Nephron progenitor cell (in vitro differentiated cells): ENCODE data around the gene HNRNPA2B1.

Experiments
- DNase-seq: peaks from one replicate; pipeline ENCODE4 v3.0.0; 2021
- H3K27ac Mint-ChIP-seq: 2 replicates; pipeline ENCODE4 v1.8.0; 2021; ENCODE audit warnings: mild to moderate bottlenecking, moderate library complexity, mixed read lengths
- H3K27me3 Mint-ChIP-seq: 2 replicates; pipeline ENCODE4 v1.8.0; 2021; ENCODE audit warnings: mild to moderate bottlenecking, low read depth, mixed read lengths; ENCODE audit not compliant: poor library complexity
- H3K36me3 Mint-ChIP-seq: 2 replicates; pipeline ENCODE4 v1.8.0; 2021; ENCODE audit warnings: low read depth, mixed read lengths
- H3K4me1 Mint-ChIP-seq: 2 replicates; pipeline ENCODE4 v1.8.0; 2021; ENCODE audit warnings: mixed read lengths
- H3K4me3 Mint-ChIP-seq: 2 replicates; pipeline ENCODE4 v1.8.0; 2021; ENCODE audit warnings: mild to moderate bottlenecking, moderate library complexity, mixed read lengths
- H3K9me3 Mint-ChIP-seq: 2 replicates; pipeline ENCODE4 v1.8.0; 2021; ENCODE audit warnings: mild to moderate bottlenecking, moderate library complexity, mixed read lengths
- TF ChIP-seq, protein P1 (sequence below): fragments of 200-600 bp; sonication (generic); IDR thresholded peaks from 2 replicates; pipeline ENCODE4 v1.5.0; 2021; ENCODE audit warnings: antibody characterized with exemption

Gene HNRNPA2B1

DNA sequence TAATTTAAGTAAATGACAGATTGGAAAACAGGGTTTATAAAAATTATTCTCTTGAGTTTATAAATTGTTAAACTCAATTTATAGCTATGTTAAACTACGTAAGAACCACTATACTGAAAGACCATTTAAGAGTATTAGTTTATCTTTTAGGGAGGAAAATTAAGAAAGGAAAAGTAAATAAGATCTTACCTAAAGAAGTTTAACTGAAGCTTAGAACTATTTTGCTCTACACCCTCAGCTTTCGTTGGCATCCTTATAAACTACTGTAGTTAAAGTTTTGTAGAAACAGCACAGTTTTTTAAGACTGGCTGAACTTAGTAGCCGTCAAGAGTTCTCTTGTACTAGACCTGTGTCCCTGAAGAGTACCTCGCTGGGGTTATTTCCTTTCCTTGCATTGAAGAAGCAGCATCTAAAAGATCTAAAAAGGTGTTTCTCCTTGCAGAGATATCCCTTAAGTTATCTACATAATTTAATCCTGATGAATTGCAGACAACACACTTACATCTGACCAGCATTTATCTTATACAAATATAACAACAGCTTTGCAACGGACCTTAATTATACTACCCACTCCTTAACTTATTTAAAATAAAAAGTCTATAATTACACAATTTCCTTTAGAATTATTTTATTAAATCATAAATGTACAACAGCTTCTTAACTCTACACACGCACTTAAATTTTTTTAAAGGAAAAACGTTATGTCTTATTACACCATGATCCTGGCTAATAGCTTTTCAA lies 9.1 kb downstream of the HNRNPA2B1 start:
- Mint-ChIP-seq H3K4me1 (peaks cover 51% of the 10 kb centered on the region), H3K9me3 (no peaks in the 10 kb centered on the region), H3K27ac (peak overlapping the region; percentile 86), H3K36me3 (peaks cover 76% of the 10 kb centered on the region), H3K27me3 (peaks cover 5% of the 10 kb centered on the region), H3K4me3 (no peak overlapping the region)
- TF ChIP-seq, protein P1, sequence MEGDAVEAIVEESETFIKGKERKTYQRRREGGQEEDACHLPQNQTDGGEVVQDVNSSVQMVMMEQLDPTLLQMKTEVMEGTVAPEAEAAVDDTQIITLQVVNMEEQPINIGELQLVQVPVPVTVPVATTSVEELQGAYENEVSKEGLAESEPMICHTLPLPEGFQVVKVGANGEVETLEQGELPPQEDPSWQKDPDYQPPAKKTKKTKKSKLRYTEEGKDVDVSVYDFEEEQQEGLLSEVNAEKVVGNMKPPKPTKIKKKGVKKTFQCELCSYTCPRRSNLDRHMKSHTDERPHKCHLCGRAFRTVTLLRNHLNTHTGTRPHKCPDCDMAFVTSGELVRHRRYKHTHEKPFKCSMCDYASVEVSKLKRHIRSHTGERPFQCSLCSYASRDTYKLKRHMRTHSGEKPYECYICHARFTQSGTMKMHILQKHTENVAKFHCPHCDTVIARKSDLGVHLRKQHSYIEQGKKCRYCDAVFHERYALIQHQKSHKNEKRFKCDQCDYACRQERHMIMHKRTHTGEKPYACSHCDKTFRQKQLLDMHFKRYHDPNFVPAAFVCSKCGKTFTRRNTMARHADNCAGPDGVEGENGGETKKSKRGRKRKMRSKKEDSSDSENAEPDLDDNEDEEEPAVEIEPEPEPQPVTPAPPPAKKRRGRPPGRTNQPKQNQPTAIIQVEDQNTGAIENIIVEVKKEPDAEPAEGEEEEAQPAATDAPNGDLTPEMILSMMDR, result no peak
- DNase-seq, result no peak

DNA sequence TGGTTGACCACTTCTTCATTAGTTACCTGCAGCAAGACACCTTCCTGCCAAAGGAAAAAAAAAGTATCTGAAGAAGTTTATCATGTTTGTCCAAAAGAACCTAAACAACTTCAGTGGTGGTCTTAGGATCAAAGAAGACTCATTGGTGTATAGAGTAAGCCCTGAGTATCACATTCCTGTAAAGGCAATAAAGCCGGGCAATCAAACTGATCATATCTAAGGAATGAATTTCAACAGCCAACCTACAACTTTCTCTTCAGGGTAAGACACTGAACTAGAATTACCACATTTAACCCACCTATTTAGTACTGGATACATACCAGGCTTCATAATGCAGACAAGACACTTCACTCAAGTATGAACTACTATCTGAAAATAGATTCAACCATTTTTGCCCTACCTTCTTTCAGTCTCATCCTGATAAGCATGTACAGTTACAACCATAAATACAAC lies 10.1 kb downstream of the HNRNPA2B1 start:
- Mint-ChIP-seq H3K9me3 (no peaks in the 10 kb centered on the region), H3K36me3 (peaks cover 70% of the 10 kb centered on the region), H3K27me3 (peaks cover 5% of the 10 kb centered on the region), H3K27ac (peak overlapping the region; percentile 86), H3K4me1 (peaks cover 41% of the 10 kb centered on the region), H3K4me3 (no peak overlapping the region)
- TF ChIP-seq, protein P1, result no peak
- no peak for DNase-seq

DNA sequence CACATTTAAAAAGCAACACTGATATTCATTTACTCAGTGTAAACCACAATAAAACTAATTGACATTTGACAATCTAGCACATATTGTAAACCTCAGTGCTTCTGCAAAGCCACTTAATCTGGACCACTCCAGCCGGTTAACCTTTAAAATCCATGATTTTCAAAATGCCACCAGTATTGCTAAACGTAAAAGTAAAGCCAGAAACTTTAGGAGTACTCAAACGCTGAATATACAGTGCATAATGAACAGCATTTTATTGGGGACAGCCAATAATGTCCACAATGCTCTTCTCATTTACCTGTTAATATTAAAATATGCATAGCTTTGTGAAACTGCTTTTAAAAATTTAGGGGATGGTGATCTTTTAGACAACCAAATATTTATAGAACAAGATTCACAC lies 10.8 kb downstream of the HNRNPA2B1 start:
- H3K27me3 Mint-ChIP-seq, result peaks cover 4% of the 10 kb centered on the region

DNA sequence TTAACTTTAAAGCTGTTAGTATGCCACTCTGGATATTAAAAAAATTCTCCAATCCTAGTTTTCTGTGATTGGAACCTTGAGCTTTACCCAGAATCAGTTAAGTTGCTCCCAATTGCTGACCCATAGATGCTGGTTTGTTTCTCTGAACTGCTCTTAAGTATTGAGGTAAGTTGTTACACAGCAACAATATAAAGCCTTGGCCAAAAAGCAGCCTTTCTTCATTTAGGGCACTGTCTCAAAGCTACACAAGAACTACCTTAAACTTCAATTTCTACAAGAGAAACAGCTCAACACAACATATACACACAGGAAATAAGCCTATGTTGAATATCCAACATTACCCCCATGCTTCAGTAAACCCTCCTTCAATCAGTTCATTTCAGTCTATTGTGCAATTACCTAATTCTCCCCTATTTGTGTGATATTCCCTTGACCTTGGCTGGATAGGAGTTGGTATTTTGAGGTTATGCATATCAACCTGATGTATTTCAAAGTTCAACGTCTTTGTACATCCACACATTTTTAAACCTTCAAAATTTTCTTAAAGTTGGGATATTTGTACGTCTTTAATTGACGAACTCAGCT lies 11.5 kb downstream of the HNRNPA2B1 start:
- TF ChIP-seq, protein P1, result no peak
- no peaks in the 10 kb centered on the region for H3K9me3 Mint-ChIP-seq
- H3K36me3 Mint-ChIP-seq, result peaks cover 65% of the 10 kb centered on the region
- no peaks in the 10 kb centered on the region for H3K27me3 Mint-ChIP-seq
- no peak overlapping the region for H3K4me3 Mint-ChIP-seq
- peaks cover 29% of the 10 kb centered on the region for H3K4me1 Mint-ChIP-seq
- DNase-seq, result no peak
- peak overlapping the region; percentile 43 for H3K27ac Mint-ChIP-seq

More for the DNA sequence above, 10.8 kb downstream of the HNRNPA2B1 start:
- H3K27ac Mint-ChIP-seq, result peak overlapping the region; percentile 33
- H3K36me3 Mint-ChIP-seq, result peaks cover 71% of the 10 kb centered on the region
- TF ChIP-seq, protein P1, result no peak
- no peak for DNase-seq
- no peaks in the 10 kb centered on the region for H3K9me3 Mint-ChIP-seq
- no peak overlapping the region for H3K4me3 Mint-ChIP-seq
- H3K4me1 Mint-ChIP-seq, result peaks cover 36% of the 10 kb centered on the region

DNA sequence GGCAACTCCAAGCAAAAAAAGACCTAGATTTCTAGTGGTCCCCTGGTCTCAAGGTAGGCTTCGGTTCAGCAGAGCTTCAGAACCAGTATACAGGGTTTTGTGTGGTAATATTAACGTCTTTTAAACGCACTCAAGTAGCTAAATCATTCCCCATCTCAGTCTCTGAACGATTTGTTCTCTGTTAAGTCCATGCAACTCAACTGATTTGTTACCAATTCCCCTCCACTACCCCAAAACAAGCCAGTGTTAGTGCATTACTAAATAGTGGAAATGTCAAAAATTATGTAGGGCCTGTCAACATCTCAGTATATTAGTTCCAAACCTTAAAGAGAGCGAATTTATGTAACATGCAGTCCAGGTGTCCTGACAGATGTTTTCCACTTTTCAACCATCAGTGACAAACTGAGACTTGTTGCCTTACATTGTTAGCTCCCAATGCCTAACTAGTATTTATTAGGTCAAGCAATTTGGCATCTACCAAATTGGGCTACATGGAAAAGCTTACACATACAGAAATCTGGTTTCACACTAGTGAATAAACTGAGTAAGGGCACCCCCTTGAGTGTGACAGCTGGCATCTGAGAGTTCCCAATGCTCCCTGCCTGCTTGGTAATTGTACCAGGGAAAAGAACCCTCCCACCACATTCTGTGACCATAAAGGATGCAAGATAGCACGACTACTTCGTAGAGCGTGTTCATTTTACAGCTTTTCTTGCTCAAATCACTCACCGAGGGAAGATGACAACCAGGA lies 12.2 kb downstream of the HNRNPA2B1 start:
- Mint-ChIP-seq H3K4me1 (peaks cover 23% of the 10 kb centered on the region), H3K9me3 (no peaks in the 10 kb centered on the region), H3K27ac (peak overlapping the region; percentile 86), H3K36me3 (peaks cover 58% of the 10 kb centered on the region), H3K4me3 (no peak overlapping the region), H3K27me3 (no peaks in the 10 kb centered on the region)
- no peak for DNase-seq
- TF ChIP-seq, protein P1, result no peak
